ENCODE data around the gene DNAJA2.

Gene DNAJA2

GRCh38 chr16:46982335-46982734, 8.9 kb upstream of the DNAJA2 start:
- TF ChIP-seq TCF12 (IDR thresholded peaks at IDR 0.05; ENCODE audit: low read depth) (no peak), EP300 (IDR thresholded peaks at IDR 0.05; ENCODE audit: borderline replicate concordance) (no peak), TAF1 (IDR thresholded peaks at IDR 0.05; ENCODE audit: low read depth) (no peak), REST (IDR thresholded peaks at IDR 0.05; ENCODE audit: low read depth) (no peak), RAD21 (IDR thresholded peaks at IDR 0.05; ENCODE audit: low read depth) (no peak), ZBTB7A (IDR thresholded peaks at IDR 0.05; ENCODE audit: low read depth) (no peak), FOXM1 (IDR thresholded peaks at IDR 0.05; ENCODE audit: borderline replicate concordance, low read depth) (no peak), YY1 (IDR thresholded peaks at IDR 0.05; ENCODE audit: low read depth) (no peak), USF1 (IDR thresholded peaks at IDR 0.05) (no peak), TEAD4 (IDR thresholded peaks at IDR 0.05) (no peak), EGR1 (IDR thresholded peaks at IDR 0.05) (no peak), CREB1 (IDR thresholded peaks at IDR 0.05; ENCODE audit: low read depth) (no peak), CEBPB (IDR thresholded peaks at IDR 0.05) (no peak), MAX (IDR thresholded peaks at IDR 0.05) (no peak), NFIC (IDR thresholded peaks at IDR 0.05) (no peak)

GRCh38 chr16:46980926-46981325, 7.5 kb upstream of the DNAJA2 start:
- TF ChIP-seq TEAD4 (IDR thresholded peaks at IDR 0.05) (no peak), NFIC (IDR thresholded peaks at IDR 0.05) (no peak)

GRCh38 chr16:46976550-46976949, 3.1 kb upstream of the DNAJA2 start:
- no peak for TF ChIP-seq NFIC (IDR thresholded peaks at IDR 0.05)
- TF ChIP-seq TCF12 (IDR thresholded peaks at IDR 0.05; ENCODE audit: low read depth), result no peak
- no peak for TF ChIP-seq CEBPB (IDR thresholded peaks at IDR 0.05)
- no peak for TF ChIP-seq ZBTB7A (IDR thresholded peaks at IDR 0.05; ENCODE audit: low read depth)
- no peak for TF ChIP-seq YY1 (IDR thresholded peaks at IDR 0.05; ENCODE audit: low read depth)
- no peak for TF ChIP-seq TEAD4 (IDR thresholded peaks at IDR 0.05)
- TF ChIP-seq TAF1 (IDR thresholded peaks at IDR 0.05; ENCODE audit: low read depth), result no peak
- TF ChIP-seq RAD21 (IDR thresholded peaks at IDR 0.05; ENCODE audit: low read depth), result no peak
- no peak for TF ChIP-seq REST (IDR thresholded peaks at IDR 0.05; ENCODE audit: low read depth)
- no peak for TF ChIP-seq MAX (IDR thresholded peaks at IDR 0.05)
- no peak for TF ChIP-seq EGR1 (IDR thresholded peaks at IDR 0.05)

- TF ChIP-seq REST (IDR thresholded peaks at IDR 0.05; ENCODE audit: low read depth) (no peak), USF1 (IDR thresholded peaks at IDR 0.05) (no peak), MAX (IDR thresholded peaks at IDR 0.05) (no peak), CEBPB (IDR thresholded peaks at IDR 0.05) (no peak), EGR1 (IDR thresholded peaks at IDR 0.05) (no peak), TCF12 (IDR thresholded peaks at IDR 0.05; ENCODE audit: low read depth) (no peak), TAF1 (IDR thresholded peaks at IDR 0.05; ENCODE audit: low read depth) (no peak), EP300 (IDR thresholded peaks at IDR 0.05; ENCODE audit: borderline replicate concordance) (no peak), CREB1 (IDR thresholded peaks at IDR 0.05; ENCODE audit: low read depth) (no peak), FOXM1 (IDR thresholded peaks at IDR 0.05; ENCODE audit: borderline replicate concordance, low read depth) (no peak), ZBTB7A (IDR thresholded peaks at IDR 0.05; ENCODE audit: low read depth) (no peak), RAD21 (IDR thresholded peaks at IDR 0.05; ENCODE audit: low read depth) (no peak), NFIC (IDR thresholded peaks at IDR 0.05) (no peak), TEAD4 (IDR thresholded peaks at IDR 0.05) (no peak), YY1 (IDR thresholded peaks at IDR 0.05; ENCODE audit: low read depth) (no peak)
Observed at GRCh38 chr16:46975908-46976470, 2.5 kb upstream of the DNAJA2 start.
